HG03175 (cell line): Measurements from ENCODE around the gene EMD.
A peak's percentile ranks its signal among the peaks of the same experiment; 100 is the strongest.
"Not testable (repeated sequence)": the region's sequence is repeated elsewhere in the genome, so short reads cannot be mapped to it uniquely, and the experiment has no call there.

Source experiments
- ATAC-seq: cut with Tn5 transposase; IDR thresholded peaks from one replicate; pipeline ENCODE4 v1.9.1; 2021; ENCODE audit warnings: mild to moderate bottlenecking, moderate library complexity; ENCODE audit not compliant: unreplicated experiment

EMD gene

DNA sequence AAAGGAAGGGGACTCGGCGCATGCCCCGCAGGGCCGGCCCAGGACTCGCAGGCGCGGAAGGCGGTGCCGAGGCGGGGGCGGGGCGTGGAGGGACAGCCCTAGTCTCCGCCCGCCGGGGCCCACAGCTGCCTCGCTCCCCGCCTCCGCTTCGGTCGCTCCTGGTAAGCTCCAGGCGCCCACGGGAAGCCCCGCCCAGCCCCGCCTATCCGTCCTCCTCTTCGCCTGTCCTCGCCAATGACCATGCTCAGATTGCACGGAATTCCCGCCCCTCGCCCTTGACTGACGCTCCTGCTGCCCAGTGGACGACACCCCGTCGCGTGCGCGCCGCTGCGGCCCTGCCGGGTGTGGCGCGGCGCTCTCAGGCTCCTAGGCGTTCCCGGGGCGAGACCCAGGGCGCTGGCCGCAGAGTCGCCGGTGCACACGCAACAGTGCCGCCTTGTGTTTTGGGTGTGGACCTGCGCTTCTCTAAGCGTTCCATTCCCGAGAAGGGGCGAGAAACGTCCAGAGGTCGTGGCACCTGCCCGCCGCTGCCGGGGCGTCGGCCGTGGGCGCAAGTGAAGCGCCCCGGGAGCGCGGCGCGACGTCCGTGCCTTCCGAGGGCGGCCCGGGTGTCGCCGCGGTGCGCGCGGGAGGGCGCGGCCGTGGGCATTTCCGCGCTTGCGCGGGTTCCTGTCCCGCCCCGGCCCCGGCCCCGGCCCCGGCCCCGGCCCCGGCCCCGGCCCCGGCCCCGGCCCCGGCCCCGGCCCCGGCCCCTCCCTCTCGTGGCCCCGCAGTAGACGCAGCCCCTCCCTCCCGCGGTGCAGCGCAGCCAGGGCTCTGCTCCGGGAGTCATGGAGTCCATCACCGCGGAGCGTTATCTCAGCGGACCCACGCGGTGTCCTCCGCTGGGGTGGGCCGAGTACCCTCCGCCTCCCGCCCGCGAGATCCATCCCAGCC lies 11.0 kb downstream of the EMD start:
- ATAC-seq, result peak; percentile 76

DNA sequence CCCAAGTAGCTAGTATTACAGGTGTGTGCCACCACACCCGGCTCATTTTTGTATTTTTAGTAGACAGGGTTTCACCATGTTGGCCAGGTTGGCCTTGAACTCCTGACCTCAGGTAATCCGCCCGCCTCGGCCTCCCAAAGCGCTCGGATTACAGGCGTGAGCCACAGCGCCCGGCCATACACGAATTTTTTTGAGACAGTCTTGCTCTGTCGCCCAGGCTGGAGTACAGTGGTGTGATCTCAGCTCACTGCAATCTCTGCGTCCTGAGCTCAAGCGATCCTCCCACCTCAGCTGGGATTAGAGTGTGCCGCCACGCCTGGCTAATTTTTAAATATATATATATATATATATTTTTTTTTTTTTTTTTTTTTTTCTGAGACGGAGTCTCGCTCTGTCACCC lies 17.3 kb downstream of the EMD start:
- not testable (repeated sequence) for ATAC-seq

DNA sequence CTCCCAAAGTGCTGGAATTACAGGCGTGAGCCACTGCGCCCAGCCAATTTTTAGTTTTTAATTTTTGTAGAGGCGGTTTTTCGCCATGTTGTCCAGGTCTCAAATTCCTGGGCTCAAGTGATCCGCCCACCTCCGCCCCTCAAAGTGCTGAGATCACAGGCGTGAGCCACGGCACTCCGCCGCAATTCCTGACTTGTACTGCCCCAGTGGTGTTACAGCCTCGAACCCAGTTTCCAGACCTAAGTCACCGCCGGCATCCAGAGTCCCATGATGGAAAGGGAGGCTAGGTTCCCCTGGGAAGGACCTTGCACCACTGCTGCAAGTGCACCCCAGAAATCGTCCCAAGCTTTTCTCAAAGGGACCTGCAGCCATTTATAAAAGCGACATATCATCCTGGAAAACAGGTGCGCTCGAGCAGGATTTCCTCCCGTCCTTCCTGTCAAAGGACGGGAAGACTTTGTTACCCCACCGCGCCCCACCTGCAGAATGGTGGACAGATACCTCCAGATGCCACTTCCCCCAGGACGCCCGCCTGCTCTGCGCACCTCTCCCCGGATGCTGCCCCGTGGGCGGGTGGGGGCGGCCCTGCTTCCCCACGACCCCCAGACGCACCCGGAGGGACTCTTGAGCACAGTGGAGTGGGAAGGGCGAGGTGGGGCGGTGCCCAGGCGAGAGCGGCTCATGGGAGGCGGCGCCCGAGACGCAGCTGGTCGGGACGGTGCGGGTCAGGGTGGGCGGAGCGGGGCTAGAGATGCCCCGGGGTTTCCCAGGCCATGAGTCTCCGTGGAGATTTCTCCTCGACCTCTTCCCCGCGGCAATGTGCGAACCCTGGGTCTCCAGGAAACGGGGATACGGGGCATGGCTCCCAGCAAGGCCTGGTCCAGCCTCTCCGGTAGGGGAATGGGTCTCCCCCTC lies 18.1 kb downstream of the EMD start:
- ATAC-seq, result peak; percentile 49

- peak; percentile 83 for ATAC-seq
Measured at GRCh38 chrX:154397888-154398667, 19.0 kb downstream of the EMD start, which contains the start of gene RPL10. RPL10 (plus strand) TSS chrX:154398377; CDS start chrX:154398520, 143 bp downstream.

GRCh38 chrX:154398668-154399526 lies 19.8 kb downstream of the EMD start:
- ATAC-seq, result peak; percentile 34

GRCh38 chrX:154399527-154400368 lies 20.7 kb downstream of the EMD start:
- no peak for ATAC-seq

GRCh38 chrX:154400369-154400817 lies 21.3 kb downstream of the EMD start:
- not testable (repeated sequence) for ATAC-seq

- no peak for ATAC-seq
Measured at GRCh38 chrX:154401045-154401799, 22.1 kb downstream of the EMD start.

DNA sequence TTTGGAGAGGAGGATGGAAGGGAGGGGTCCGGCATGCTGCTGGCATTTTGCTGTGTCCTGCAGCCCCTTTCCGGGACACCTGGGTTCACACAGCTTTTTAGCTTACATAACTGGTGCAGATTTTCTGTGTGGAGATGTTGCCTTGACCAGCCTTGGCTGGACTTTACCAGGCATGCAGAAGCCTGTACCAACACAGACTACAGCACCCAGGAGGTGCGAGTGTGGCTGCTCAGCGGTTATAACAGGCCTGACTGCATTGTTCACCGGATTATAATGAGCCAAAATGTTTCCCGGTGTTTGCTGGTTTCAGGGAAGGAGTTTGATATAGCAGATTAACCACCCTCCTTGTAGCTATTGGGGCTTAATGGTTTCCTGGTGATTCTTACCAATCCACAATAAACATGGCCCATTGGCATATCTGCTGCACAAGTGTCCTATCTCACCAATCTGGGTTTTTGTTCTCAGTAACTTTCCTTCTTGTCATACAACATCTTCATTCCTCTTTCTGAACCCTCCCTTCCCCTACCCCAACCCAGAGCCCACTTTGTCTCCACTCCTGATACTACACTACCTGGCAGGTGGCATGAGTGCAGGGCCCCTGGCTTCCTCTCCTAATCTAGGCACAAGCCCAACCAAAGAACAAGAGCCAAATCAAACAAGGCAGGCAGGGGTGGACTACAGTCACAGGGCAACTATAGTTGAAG lies 23.0 kb downstream of the EMD start:
- no peak for ATAC-seq

- ATAC-seq, result no peak
Measured at GRCh38 chrX:154402622-154403127, 23.6 kb downstream of the EMD start.

DNA sequence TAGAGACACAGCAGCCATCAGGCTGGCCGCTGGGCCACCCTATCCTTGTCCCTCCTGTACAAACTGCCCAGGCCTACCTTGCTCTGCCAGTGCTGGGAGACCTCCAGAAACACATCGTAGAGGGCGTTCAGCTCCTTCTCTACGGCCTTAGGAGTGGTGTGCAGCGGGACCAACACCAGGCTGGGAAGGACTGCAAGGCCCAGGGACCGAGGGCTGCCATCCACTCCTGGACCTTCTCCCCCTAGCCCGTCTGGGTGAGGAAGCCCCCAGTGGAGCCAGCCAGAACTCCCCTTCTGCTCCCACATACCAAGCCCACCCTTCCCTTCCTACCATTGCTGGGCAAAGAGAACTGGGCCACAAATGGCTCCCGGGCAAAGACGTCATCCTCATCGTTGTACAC lies 24.1 kb downstream of the EMD start:
- ATAC-seq, result no peak

DNA sequence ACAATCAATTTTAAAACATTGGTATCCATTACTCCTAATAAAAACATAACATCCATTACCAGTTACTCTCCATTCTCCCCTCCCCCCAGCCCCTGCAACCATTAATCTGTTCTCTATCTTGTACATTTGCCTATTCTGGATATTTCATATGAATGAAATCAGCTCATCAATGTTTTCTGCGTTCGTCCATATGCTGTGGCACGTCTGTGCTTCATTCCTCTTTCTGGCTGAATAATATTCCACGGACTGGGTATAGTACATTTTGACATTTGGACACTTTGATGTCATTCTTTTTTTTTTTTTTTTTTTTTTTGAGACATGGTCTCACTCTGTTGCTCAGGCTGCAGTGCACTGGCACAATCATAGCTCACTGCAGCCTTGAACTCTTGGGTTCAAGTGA lies 24.8 kb downstream of the EMD start:
- ATAC-seq, result no peak

DNA sequence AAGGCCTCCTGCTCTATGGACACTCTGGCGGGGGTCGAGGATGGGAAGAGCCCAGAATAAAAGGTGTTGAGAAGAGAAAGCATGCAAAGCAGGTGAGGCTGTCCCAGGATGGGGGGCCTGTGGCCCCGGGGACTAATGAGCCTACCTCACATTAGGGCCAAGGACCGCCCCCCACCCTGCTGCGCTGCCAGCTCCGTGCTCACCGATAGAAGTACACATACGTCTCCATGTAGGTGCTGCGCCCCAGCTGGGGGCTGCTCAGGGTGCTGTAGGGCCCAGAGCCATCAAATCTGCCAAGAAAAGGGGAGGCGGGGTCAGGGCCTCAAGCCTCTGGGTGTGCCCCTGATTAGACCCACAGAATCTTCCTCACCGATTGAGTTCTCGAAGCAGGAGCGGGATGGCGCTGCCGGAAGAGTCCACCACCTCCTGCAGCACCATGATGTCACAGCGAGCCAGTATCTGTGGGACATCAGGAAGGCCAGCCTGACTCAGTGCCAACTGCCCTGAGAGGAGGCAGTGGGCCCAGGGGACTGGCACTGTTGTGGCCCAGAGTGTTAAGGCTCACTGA lies 25.6 kb downstream of the EMD start:
- no peak for ATAC-seq

DNA sequence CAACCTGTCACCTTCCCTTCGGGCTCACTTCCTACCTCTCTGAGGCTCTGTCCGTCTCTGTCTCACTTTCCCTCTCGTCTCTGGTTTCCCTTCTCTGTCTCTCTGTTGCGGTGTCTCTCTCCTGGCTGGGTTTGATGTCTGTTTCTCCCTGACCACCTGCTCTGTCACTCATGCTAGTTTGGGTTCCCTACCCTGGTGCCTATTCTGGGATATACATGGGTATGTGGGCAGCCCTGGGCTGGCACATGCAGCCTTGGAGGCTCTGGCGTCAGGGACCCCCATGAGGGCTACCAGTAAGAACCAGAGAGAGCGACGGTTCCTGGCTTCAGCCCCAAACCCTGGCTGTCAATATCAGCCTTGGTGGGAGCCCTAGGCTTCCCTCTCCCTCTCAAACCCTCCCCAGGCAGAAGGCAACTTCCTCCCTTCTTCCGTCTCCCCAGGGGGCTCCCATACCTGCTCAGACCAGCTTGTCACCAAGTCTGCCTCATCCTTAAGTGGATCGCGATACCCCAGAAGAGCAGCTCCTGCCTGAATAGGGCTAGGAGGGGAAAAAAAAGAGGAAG lies 29.6 kb downstream of the EMD start:
- no peak for ATAC-seq

DNA sequence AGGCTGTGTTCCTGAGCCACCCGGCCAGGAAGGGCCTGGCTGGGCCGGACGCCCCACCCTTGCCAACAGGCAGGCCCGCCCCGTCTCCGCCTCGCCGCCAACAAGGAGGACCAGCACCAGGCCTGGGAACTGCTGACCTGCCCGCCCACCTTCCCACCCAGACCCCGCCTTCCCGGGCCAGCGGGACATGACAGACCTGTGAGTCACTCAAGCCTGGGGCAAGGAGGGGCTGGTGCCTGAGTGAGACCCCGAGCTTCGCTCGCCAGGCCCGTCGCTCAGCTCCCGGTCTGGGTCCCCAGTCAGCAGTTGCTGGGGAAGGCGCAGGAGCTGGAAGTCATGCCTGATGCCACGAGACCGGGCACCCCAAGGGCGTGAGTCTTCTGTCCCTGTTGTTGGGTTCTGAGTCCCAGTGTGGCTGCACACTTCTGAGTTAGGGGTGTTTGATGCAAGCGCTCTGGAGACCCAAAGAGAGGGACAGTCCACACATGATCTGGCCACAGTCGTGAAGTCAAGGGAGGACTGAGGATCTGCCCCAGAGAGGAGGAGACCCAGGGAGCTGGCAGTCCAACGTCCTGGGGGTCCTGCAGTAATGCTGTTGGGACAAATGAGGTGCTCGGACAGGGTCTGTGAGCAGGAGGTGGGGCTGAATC lies 30.3 kb downstream of the EMD start, which contains the start of gene DNASE1L1:
Gene DNASE1L1 (minus strand): TSS at position 33 of the 650 bp plus-strand sequence. CDS start 3,686 bp downstream, outside the sequence.
- no peak for ATAC-seq

DNA sequence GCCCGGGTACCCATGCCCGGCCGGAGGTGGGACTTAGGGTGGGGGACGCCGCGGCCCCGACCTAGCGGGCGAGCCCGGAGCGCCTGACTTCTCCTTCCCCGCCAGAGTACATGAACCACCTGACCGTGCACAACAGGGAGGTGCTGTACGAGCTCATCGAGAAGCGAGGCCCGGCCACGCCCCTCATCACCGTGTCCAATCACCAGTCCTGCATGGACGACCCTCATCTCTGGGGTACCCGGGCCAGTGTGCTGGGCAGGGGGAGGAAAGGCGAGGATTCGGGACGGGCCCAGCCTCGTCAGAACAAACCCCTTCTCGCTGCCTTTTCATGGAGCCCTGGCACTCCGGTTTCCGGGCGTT lies 32.9 kb downstream of the EMD start:
- peak; percentile 62 for ATAC-seq
